Neural cell (in vitro differentiated cells): ENCODE results near the gene DAPK2. TPM values are rescaled to one million over a fixed set of nuclear protein-coding genes. Genes with fewer than 3 reads are reported as not detected.
A peak's percentile ranks its signal among the peaks of the same experiment; 100 is the strongest.

Experiments
- H2AFZ ChIP-seq: fragments of 200-600, 300-800 bp; sonication (generic), shearing (Covaris generic); 2 replicates; pipeline ENCODE4 v1.6.0; 2014; ENCODE audit warnings: low read depth, mild to moderate bottlenecking, antibody characterized with exemption, low read length, moderate library complexity
- H3F3A ChIP-seq: fragments of 200-600 bp; shearing (Covaris generic); 2 replicates; pipeline ENCODE4 v1.6.1; 2016; ENCODE audit warnings: mild to moderate bottlenecking, moderate library complexity, mixed read lengths, antibody characterized with exemption, low read length; ENCODE audit not compliant: insufficient read depth, poor library complexity, severe bottlenecking
- H3K27ac ChIP-seq: fragments of 200-600, 300-800 bp; sonication (generic), shearing (Covaris generic); 2 replicates; pipeline ENCODE4 v1.5.1; 2014; ENCODE audit warnings: mild to moderate bottlenecking, low read length, moderate library complexity
- H3K27me3 ChIP-seq: fragments of 300-800, 200-600 bp; sonication (generic), shearing (Covaris generic); 2 replicates; pipeline ENCODE4 v1.6.0; 2014; ENCODE audit warnings: mild to moderate bottlenecking, low read depth, low read length, moderate library complexity; ENCODE audit not compliant: insufficient read depth
- H3K36me3 ChIP-seq: fragments of 300-800, 200-600 bp; sonication (generic), shearing (Covaris generic); 2 replicates; pipeline ENCODE4 v1.5.1; 2014; ENCODE audit warnings: mild to moderate bottlenecking, antibody characterized with exemption, low read length, moderate library complexity; ENCODE audit not compliant: insufficient read depth
- H3K4me2 ChIP-seq: fragments of 300-800, 200-600 bp; sonication (generic), shearing (Covaris generic); 2 replicates; pipeline ENCODE4 v1.6.0; 2014; ENCODE audit warnings: mild to moderate bottlenecking, low read length
- H3K4me3 ChIP-seq: fragments of 300-800, 200-600 bp; sonication (generic), shearing (Covaris generic); 2 replicates; pipeline ENCODE4 v1.5.1; 2014; ENCODE audit warnings: mild to moderate bottlenecking, low read length, moderate library complexity
- H3K79me2 ChIP-seq: fragments of 200-600 bp; shearing (Covaris generic); replicated peaks from 2 replicates; pipeline ENCODE4 v1.6.0; 2014; ENCODE audit warnings: mild to moderate bottlenecking, low read length, moderate library complexity; ENCODE audit not compliant: insufficient read depth
- H3K9ac ChIP-seq: fragments of 300-800, 200-600 bp; sonication (generic), shearing (Covaris generic); 2 replicates; pipeline ENCODE4 v1.6.1; 2016; ENCODE audit warnings: mild to moderate bottlenecking, low read length, mixed read lengths
- H3K9me2 ChIP-seq: fragments of 200-600 bp; shearing (Covaris generic); 2 replicates; pipeline ENCODE4 v1.6.1; 2016; ENCODE audit warnings: mild to moderate bottlenecking, low read length, mixed read lengths; ENCODE audit not compliant: insufficient read depth
- H3K9me3 ChIP-seq: fragments of 200-600, 300-800 bp; sonication (generic), shearing (Covaris generic); 2 replicates; pipeline ENCODE4 v1.6.1; 2016; ENCODE audit warnings: mild to moderate bottlenecking, mixed run types, low read length, moderate library complexity, mixed read lengths
- H4K20me1 ChIP-seq: fragments of 200-600 bp; shearing (Covaris generic); 2 replicates; pipeline ENCODE4 v1.6.1; 2016; ENCODE audit warnings: mild to moderate bottlenecking, mixed run types; ENCODE audit not compliant: insufficient read depth
- CTCF ChIP-seq: fragments of 450-650 bp; IDR thresholded peaks from 2 replicates; pipeline ENCODE4 v1.5.1; 2014; ENCODE audit warnings: antibody characterized with exemption, mild to moderate bottlenecking, moderate library complexity; ENCODE audit not compliant: poor library complexity, severe bottlenecking
- EP300 ChIP-seq: fragments of 450-650 bp; conservative IDR thresholded peaks from 2 replicates; pipeline ENCODE4 v1.6.1; 2014; ENCODE audit warnings: antibody characterized with exemption, mild to moderate bottlenecking, moderate library complexity; ENCODE audit not compliant: poor library complexity, severe bottlenecking
- EZH2 ChIP-seq: fragments of 200-600, 300-800 bp; shearing (Covaris generic), sonication (generic); IDR thresholded peaks from 2 replicates; pipeline ENCODE4 v1.6.1; 2014; ENCODE audit warnings: antibody characterized with exemption, low read length, borderline replicate concordance, mild to moderate bottlenecking; ENCODE audit not compliant: insufficient read depth, poor library complexity, severe bottlenecking
- MXI1 ChIP-seq: fragments of 450-650 bp; conservative IDR thresholded peaks from 2 replicates; pipeline ENCODE4 v1.6.1; 2014; ENCODE audit warnings: antibody characterized with exemption, mild to moderate bottlenecking; ENCODE audit not compliant: poor library complexity, severe bottlenecking
- POLR2AphosphoS5 ChIP-seq: IDR thresholded peaks from 2 replicates; pipeline ENCODE4 v1.6.1; 2012
- RAD21 ChIP-seq: fragments of 450-650 bp; conservative IDR thresholded peaks from 2 replicates; pipeline ENCODE4 v1.6.1; 2014; ENCODE audit warnings: antibody characterized with exemption, mild to moderate bottlenecking, moderate library complexity
- REST ChIP-seq: IDR thresholded peaks from 2 replicates; pipeline ENCODE4 v1.6.1; 2012; ENCODE audit warnings: borderline replicate concordance
- SMC3 ChIP-seq: fragments of 450-650 bp; conservative IDR thresholded peaks from 2 replicates; pipeline ENCODE4 v1.6.1; 2014; ENCODE audit warnings: antibody characterized with exemption, mild to moderate bottlenecking, moderate library complexity; ENCODE audit not compliant: poor library complexity
- TAF1 ChIP-seq: IDR thresholded peaks from 2 replicates; pipeline ENCODE4 v1.6.1; 2012; ENCODE audit warnings: low read depth
- polyA plus RNA-seq: library from polyadenylated mRNA; depleted of rRNA; stranded (reverse); fragments of >200 nt; gene quantifications from 2 replicates; pipeline ENCODE4 v1.2.3, GENCODE V29; 2014

The DAPK2 gene
- polyA plus RNA-seq, 1 donor from 2014 or later: 0.78 TPM

GRCh38 chr15:64093627-64094417 is 47.5 kb upstream of the DAPK2 start, which contains the start of gene CIAO2A:
TSS of gene CIAO2A (minus strand) at chr15:64093838. CDS start at chr15:64093768, 70 bp downstream.
- peak; percentile 10 for TF ChIP-seq SMC3
- TF ChIP-seq EP300: no peak
- TF ChIP-seq REST: peak; percentile 9
- no peak for TF ChIP-seq RAD21
- no peak for TF ChIP-seq TAF1
- peak; percentile 51 for TF ChIP-seq MXI1
- TF ChIP-seq POLR2AphosphoS5: peak; percentile 46

GRCh38 chr15:64092864-64093626 is 46.8 kb upstream of the DAPK2 start:
- Histone ChIP-seq H3K9me3 (no peaks in the 10 kb centered on the region), H3K4me2 (peak overlapping the region; percentile 76), H3K9ac (peak overlapping the region; percentile 85), H3K27me3 (no peaks in the 10 kb centered on the region), H2AFZ (peak overlapping the region; percentile 92), H3K79me2 (peaks cover 35% of the 10 kb centered on the region), H3K36me3 (peaks cover 4% of the 10 kb centered on the region), H4K20me1 (no peaks in the 10 kb centered on the region), H3K4me3 (peak overlapping the region; percentile 82), H3K9me2 (no peaks in the 10 kb centered on the region), H3F3A (no peaks in the 10 kb centered on the region), H3K27ac (peak overlapping the region; percentile 87)
- TF ChIP-seq CTCF (peak; percentile 37), REST (peak; percentile 1), MXI1 (peak; percentile 55), EZH2 (no peak)

More at GRCh38 chr15:64093627-64094417, 47.5 kb upstream of the DAPK2 start, which contains the start of gene CIAO2A:
- H3K4me2 ChIP-seq: peak within 1 kb of the TSS; percentile 76
- peak within 1 kb of the TSS; percentile 82 for H3K4me3 ChIP-seq
- H3K9me2 ChIP-seq: no peaks in the 10 kb centered on the region
- H3K79me2 ChIP-seq: peaks cover 43% of the 10 kb centered on the region
- H3K27ac ChIP-seq: peak within 1 kb of the TSS; percentile 87
- no peaks in the 10 kb centered on the region for H3K9me3 ChIP-seq
- H4K20me1 ChIP-seq: no peaks in the 10 kb centered on the region
- peak within 1 kb of the TSS; percentile 92 for H2AFZ ChIP-seq
- H3K9ac ChIP-seq: peak within 1 kb of the TSS; percentile 85
- H3K36me3 ChIP-seq: no peaks in the 10 kb centered on the region
- H3F3A ChIP-seq: no peaks in the 10 kb centered on the region
- no peaks in the 10 kb centered on the region for H3K27me3 ChIP-seq
